Activated T-cell treated with anti-CD3 and anti-CD28 coated beads for 24 hours (primary cell): ENCODE results near the gene PGA4.

Source experiments
- DNase-seq: peaks from one replicate; pipeline ENCODE4 v3.0.0-alpha.2; 2020; ENCODE audit warnings: low read depth

Gene PGA4

GRCh38 chr11:61279934-61280659 is 58.0 kb downstream of the PGA4 start:
- DNase-seq: no peak

GRCh38 chr11:61280883-61281580 is 58.9 kb downstream of the PGA4 start:
- DNase-seq: no peak
